ENCODE data around the gene IL22RA1.

- TF ChIP-seq CTCF (IDR thresholded peaks at IDR 0.05; ENCODE audit: control extremely low read depth in 1 of 3, insufficient read depth in 1 of 3, low read depth in 1 of 3, low read length in 3 of 3), result no peak
- TF ChIP-seq POLR2AphosphoS5 (IDR thresholded peaks at IDR 0.05; ENCODE audit: low read depth, low read length), result no peak
- no peak for TF ChIP-seq CHD1 (IDR thresholded peaks at IDR 0.05; ENCODE audit: low read depth, low read length)
- TF ChIP-seq HDAC2 (IDR thresholded peaks at IDR 0.05; ENCODE audit: borderline replicate concordance in 1 of 2, low read depth in 2 of 2, low read length in 2 of 2), result no peak
- no peak for TF ChIP-seq POLR2A (IDR thresholded peaks at IDR 0.05; ENCODE audit: control extremely low read depth in 1 of 2, low read depth in 2 of 2, low read length in 2 of 2)
- TF ChIP-seq RAD21 (IDR thresholded peaks at IDR 0.05 in 1 of 2, conservative IDR thresholded peaks at IDR 0.05 in 1 of 2; ENCODE audit: low read depth in 2 of 2, low read length in 2 of 2), result no peak
- TF ChIP-seq GTF2F1 (IDR thresholded peaks at IDR 0.05; ENCODE audit: borderline replicate concordance, low read depth, low read length), result no peak
- TF ChIP-seq PHF8 (conservative IDR thresholded peaks at IDR 0.05; ENCODE audit: low read depth, low read length), result no peak
- TF ChIP-seq TAF1 (IDR thresholded peaks at IDR 0.05; ENCODE audit: low read depth, low read length), result no peak
- TF ChIP-seq EGR1 (IDR thresholded peaks at IDR 0.05; ENCODE audit: borderline replicate concordance, low read depth, low read length), result no peak
Observed at GRCh38 chr1:24097663-24098062, 45.3 kb downstream of the IL22RA1 start.
